GM18951 (cell line): ENCODE measurements around the gene LEKR1.
"Not testable (repeated sequence)": the region's sequence is repeated elsewhere in the genome, so short reads cannot be mapped to it uniquely, and the experiment has no call there.

Source experiments
- POLR2A ChIP-seq: IDR thresholded peaks from 4 replicates; pipeline ENCODE4 v1.6.1; 2011; ENCODE audit warnings: mild to moderate bottlenecking; ENCODE audit not compliant: insufficient read length, insufficient read depth; ENCODE audit errors: extremely low read depth
- in situ Hi-C: fragments of 300-500 bp; cut with MboI; formaldehyde crosslinking; loops from one replicate; pipeline ENCODE4 v1.12.0; 2022; ENCODE audit warnings: low sequenced_read_pairs, mixed read lengths, inconsistent platforms; ENCODE audit not compliant: unreplicated experiment

LEKR1 gene

DNA sequence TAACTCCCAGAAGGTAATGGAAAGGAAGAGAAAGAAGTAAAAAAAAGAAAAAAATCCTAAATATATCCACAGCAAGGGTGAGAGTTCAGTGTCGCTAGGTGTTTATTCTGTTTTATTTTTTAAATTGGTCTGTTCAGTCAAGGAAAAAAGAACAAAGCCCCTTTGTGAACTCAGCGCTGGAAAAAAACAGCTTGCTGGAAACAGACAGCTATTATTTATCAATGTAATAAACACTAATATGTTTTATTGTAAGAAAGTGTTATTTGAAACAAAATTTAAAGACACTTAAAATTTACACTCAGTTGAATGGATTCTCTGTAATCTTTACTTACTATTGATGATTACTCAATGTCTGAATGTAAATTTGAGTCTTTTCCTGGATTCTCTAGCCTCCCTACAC is 32.3 kb upstream of the LEKR1 start:
- in situ Hi-C loops: no loop called here
- TF ChIP-seq POLR2A: no peak

DNA sequence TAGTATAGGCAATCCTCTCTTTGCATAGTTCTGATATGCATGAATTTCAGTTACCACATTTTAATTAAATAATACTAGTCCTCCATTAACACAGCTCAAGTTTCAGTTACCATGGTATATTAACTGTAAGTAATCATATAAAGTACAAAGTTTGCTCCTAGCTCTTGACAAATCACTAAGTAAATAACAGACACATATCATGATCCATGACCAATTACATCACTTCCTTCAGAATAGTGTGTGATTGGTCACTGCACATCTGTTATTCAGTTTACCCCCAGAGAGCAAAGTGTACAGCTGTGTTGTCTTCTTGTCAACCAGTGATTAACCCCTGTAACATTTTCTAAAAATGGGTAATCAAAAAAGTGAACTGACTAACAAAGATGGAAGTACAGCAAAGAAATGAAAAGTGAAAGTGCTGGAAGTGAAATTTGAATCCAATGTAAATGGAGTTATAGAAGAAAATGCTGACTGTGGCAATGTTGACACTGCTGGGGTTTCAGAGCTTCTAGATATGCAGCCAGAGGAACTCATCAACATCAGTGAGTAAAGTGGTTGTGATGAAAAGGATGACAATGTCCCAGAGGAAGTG is 30.2 kb upstream of the LEKR1 start:
- no peak for TF ChIP-seq POLR2A
- in situ Hi-C loops: no loop called here

DNA sequence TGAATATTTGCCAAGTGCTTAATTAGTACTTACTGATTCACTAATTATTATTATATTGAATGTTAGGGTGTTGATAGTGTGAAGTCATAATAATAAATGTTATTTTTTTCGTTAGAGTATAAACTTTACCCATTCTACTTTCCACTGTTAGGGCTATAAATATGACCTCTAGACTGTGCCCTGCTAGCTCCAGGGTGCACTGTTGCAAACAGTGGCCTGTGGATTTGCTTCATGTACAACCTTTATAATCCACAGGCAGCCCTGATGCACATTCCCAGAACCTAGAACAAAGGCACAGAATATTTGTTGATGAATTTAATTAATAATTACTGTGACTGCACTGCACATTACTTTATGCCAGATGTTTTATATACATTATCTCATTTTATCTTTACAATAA is 28.8 kb upstream of the LEKR1 start:
- in situ Hi-C loops: no loop called here
- TF ChIP-seq POLR2A: no peak

DNA sequence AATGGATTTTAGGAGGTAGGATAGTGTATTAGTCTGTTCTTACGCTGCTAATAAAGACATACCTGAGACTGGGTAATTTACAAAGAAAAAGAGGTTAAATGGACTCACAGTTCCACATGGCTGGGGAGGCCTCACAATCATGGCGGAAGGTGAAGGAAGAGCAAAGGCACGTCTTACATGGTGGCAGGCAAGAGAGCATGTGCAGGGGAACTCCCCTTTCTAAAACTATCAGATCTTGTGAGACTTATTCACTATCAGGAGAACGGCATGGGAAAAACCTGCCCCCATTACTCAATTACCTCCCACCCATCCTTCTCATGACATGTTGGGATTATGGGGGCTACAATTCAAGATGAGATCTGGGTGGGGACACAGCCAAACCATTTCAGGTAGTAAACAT is 25.9 kb upstream of the LEKR1 start:
- in situ Hi-C loops: not testable (repeated sequence)

GRCh38 chr3:156801746-156802145 is 24.4 kb upstream of the LEKR1 start:
- no peak for TF ChIP-seq POLR2A
- in situ Hi-C loops: no loop called here

DNA sequence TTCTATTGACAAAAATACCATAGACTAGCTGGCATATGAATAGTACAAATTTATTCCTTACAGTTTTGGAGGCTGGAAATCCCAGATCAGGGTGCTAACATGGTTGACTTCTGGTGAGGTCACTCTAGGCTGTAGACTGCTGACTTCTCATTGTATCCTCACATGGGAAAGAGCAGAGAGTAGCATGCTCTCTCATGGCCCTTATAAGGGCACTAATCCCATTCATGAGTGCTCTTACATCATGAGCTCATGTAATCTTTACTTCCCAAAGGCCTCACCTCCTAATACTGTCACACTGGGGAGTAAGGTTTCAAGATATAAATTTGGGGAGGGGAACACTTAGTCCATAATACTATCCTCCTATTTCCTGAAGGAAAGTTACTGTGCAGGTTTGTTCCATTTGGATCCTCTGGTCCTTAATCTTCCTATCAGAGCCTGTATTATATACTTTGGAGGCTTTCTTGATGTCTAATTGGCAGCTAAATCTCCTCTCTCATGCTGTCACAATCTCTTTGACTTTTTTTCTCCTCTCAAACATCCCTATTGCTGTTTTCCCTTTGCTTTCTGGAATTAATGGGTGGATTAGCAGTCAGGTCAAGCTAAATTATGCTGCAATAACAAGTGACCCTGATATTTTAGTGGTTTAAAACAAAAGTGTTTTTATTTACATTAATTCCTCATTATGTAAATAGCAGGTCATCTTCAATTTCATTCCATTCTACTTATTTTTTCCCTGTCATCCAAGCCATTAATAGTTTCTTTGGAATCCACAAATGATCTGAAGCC is 23.1 kb upstream of the LEKR1 start:
- TF ChIP-seq POLR2A: no peak
- in situ Hi-C loops: no loop called here

- in situ Hi-C loops: no loop called here
- TF ChIP-seq POLR2A: no peak
Measured at GRCh38 chr3:156803952-156804741, 22.0 kb upstream of the LEKR1 start.

- TF ChIP-seq POLR2A: no peak
- in situ Hi-C loops: no loop called here
Measured at GRCh38 chr3:156806698-156807097, 19.5 kb upstream of the LEKR1 start.

- in situ Hi-C loops: no loop called here
- no peak for TF ChIP-seq POLR2A
Measured at GRCh38 chr3:156808025-156808424, 18.1 kb upstream of the LEKR1 start.

GRCh38 chr3:156811089-156811862 is 14.9 kb upstream of the LEKR1 start:
- in situ Hi-C loops: loop anchor here (10.0 kb wide), 1 partner anchor 136 kb away; the partner anchor contains the start of gene TIPARP
- TF ChIP-seq POLR2A: no peak

DNA sequence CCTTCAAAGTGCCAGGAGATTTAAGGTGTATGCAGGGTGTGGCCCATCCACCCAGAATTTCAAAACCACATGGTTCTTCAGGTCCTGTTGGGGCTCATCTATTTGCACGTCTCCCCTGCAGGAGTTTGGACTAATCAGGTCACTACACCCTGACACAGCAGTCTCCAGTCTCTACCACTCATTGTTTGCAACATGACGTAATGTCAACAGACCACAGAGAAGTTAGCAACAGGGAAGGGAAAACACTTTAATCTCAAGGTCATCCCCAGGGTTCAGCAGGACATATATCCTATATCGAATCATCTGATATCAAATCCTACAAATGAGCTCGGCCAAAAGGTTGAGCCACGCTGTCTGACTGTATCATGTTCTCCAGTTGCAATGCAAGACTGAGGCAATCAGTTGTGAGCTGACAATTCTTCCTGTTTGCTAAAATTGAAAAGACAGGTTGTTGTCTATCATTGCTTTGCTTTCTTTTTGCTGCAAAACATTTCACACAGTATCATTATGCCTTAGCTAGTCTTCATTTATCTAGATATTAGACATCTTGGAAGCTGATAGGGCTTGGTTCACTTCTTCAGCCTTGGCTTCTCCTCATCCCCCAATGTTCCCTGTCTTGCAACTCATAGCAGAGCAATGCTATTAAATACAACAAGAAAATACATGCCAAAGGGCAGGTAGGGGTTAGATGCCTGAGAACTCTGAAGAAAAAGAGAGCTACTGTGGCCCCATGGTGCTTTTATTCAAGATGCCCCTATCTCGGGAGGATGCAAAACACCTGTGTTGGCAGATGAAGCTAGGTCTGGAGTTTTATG is 13.4 kb upstream of the LEKR1 start:
- in situ Hi-C loops: loop anchor here (10.0 kb wide), 1 partner anchor 138 kb away; the partner anchor contains the start of gene TIPARP
- TF ChIP-seq POLR2A: no peak

GRCh38 chr3:156814295-156814694 is 11.9 kb upstream of the LEKR1 start:
- TF ChIP-seq POLR2A: no peak
- in situ Hi-C loops: loop anchor here (10.0 kb wide), 1 partner anchor 139 kb away; the partner anchor contains the start of gene TIPARP
